H9 (cell line): ENCODE data around the gene ITGA11. TPM values are rescaled to one million over a fixed set of nuclear protein-coding genes. Genes with fewer than 3 reads are reported as not detected.

Experiments used
- DNase-seq: peaks from one replicate; pipeline ENCODE4 v3.0.0-alpha.2; 2017
- H2AFZ ChIP-seq: one replicate; pipeline ENCODE4 v1.6.1; 2013; ENCODE audit warnings: mild to moderate bottlenecking, low read length, control low read depth, moderate library complexity
- H2AK5ac ChIP-seq: 2 replicates; pipeline ENCODE4 v1.6.1; 2013; ENCODE audit warnings: low read length, control low read depth, mixed read lengths; ENCODE audit not compliant: insufficient read length
- H2BK120ac ChIP-seq: one replicate; pipeline ENCODE4 v1.6.1; 2013; ENCODE audit warnings: low read depth, mild to moderate bottlenecking, low read length, control low read depth, inconsistent platforms; ENCODE audit not compliant: poor library complexity, severe bottlenecking
- H2BK12ac ChIP-seq: 2 replicates; pipeline ENCODE4 v1.6.1; 2013; ENCODE audit warnings: low read length, control low read depth, mixed read lengths, low read depth; ENCODE audit not compliant: insufficient read length
- H2BK15ac ChIP-seq: 2 replicates; pipeline ENCODE4 v1.6.1; 2013; ENCODE audit warnings: low read depth, low read length, control low read depth
- H2BK20ac ChIP-seq: one replicate; pipeline ENCODE4 v1.6.1; 2013; ENCODE audit warnings: low read depth, mild to moderate bottlenecking, low read length, control low read depth, inconsistent platforms; ENCODE audit not compliant: poor library complexity, severe bottlenecking
- H2BK5ac ChIP-seq: 2 replicates; pipeline ENCODE4 v1.6.1; 2013; ENCODE audit warnings: low read length, control low read depth, mixed read lengths; ENCODE audit not compliant: insufficient read length
- H3K14ac ChIP-seq: 2 replicates; pipeline ENCODE4 v1.6.1; 2013; ENCODE audit warnings: low read length, control low read depth; ENCODE audit not compliant: insufficient read depth
- H3K18ac ChIP-seq: 2 replicates; pipeline ENCODE4 v1.6.1; 2013; ENCODE audit warnings: low read depth, mild to moderate bottlenecking, mixed read lengths, low read length, control low read depth; ENCODE audit not compliant: insufficient read length
- H3K23ac ChIP-seq: 2 replicates; pipeline ENCODE4 v1.6.1; 2013; ENCODE audit warnings: low read length, control low read depth, mixed read lengths, low read depth; ENCODE audit not compliant: insufficient read length
- H3K23me2 ChIP-seq: 2 replicates; pipeline ENCODE4 v1.6.1; 2013; ENCODE audit warnings: low read depth, mild to moderate bottlenecking, mixed read lengths, low read length, control low read depth; ENCODE audit not compliant: insufficient read length, poor library complexity, severe bottlenecking
- H3K27ac ChIP-seq: 2 replicates; pipeline ENCODE4 v1.5.1; 2013; ENCODE audit warnings: low read length, control low read depth, mixed read lengths, low read depth; ENCODE audit not compliant: insufficient read length
- H3K27me3 ChIP-seq: 2 replicates; pipeline ENCODE4 v1.6.1; 2013; ENCODE audit warnings: low read length, control low read depth, inconsistent platforms; ENCODE audit not compliant: insufficient read depth
- H3K4ac ChIP-seq: 2 replicates; pipeline ENCODE4 v1.6.1; 2013; ENCODE audit warnings: low read depth, mild to moderate bottlenecking, control low read depth, inconsistent platforms, low read length, moderate library complexity
- H3K4me1 ChIP-seq: 2 replicates; pipeline ENCODE4 v1.6.1; 2013; ENCODE audit warnings: low read length, control low read depth, inconsistent platforms; ENCODE audit not compliant: insufficient read depth
- H3K4me2 ChIP-seq: 2 replicates; pipeline ENCODE4 v1.6.1; 2013; ENCODE audit warnings: low read length, control low read depth, mixed read lengths; ENCODE audit not compliant: insufficient read length, insufficient read depth
- H3K56ac ChIP-seq: 2 replicates; pipeline ENCODE4 v1.6.1; 2013; ENCODE audit warnings: low read depth, mild to moderate bottlenecking, mixed read lengths, low read length, control low read depth; ENCODE audit not compliant: insufficient read length
- H3K79me1 ChIP-seq: 2 replicates; pipeline ENCODE4 v1.6.1; 2013; ENCODE audit warnings: low read depth, mild to moderate bottlenecking, moderate library complexity, low read length, control low read depth, inconsistent platforms; ENCODE audit not compliant: insufficient read depth, poor library complexity, severe bottlenecking
- H3K79me2 ChIP-seq: 2 replicates; pipeline ENCODE4 v1.6.1; 2013; ENCODE audit warnings: low read length, control low read depth, inconsistent platforms; ENCODE audit not compliant: insufficient read depth
- H3K9ac ChIP-seq: 2 replicates; pipeline ENCODE4 v1.6.1; 2013; ENCODE audit warnings: low read length, control low read depth, mixed read lengths; ENCODE audit not compliant: insufficient read length; ENCODE audit errors: extremely low read depth
- H3K9me3 ChIP-seq: one replicate; pipeline ENCODE4 v1.6.1; 2013; ENCODE audit warnings: low read depth, low read length, inconsistent platforms; ENCODE audit not compliant: control insufficient read depth
- H3T11ph ChIP-seq: one replicate; pipeline ENCODE4 v1.6.1; 2013; ENCODE audit warnings: mild to moderate bottlenecking, low read length, control low read depth, inconsistent platforms
- H4K20me1 ChIP-seq: one replicate; pipeline ENCODE4 v1.6.1; 2013; ENCODE audit not compliant: control insufficient read depth, insufficient read length, insufficient read depth
- H4K5ac ChIP-seq: 2 replicates; pipeline ENCODE4 v1.6.1; 2013; ENCODE audit warnings: low read depth, mild to moderate bottlenecking, mixed read lengths, low read length, control low read depth; ENCODE audit not compliant: insufficient read length
- H4K8ac ChIP-seq: replicated peaks from 2 replicates; pipeline ENCODE4 v1.6.1; 2013; ENCODE audit warnings: low read length, control low read depth, mixed read lengths, low read depth; ENCODE audit not compliant: insufficient read length
- H4K91ac ChIP-seq: 2 replicates; pipeline ENCODE4 v1.6.1; 2013; ENCODE audit warnings: low read depth, mild to moderate bottlenecking, moderate library complexity, mixed read lengths, low read length, control low read depth; ENCODE audit not compliant: insufficient read length
- H3K27ac Mint-ChIP-seq, 3 experiments: 2 replicates in 2 of 3; 3 replicates in 1 of 3; pipeline ENCODE4 v1.8.0; 2020 to 2021; ENCODE audit warnings: mixed read lengths in 3 of 3, mild to moderate bottlenecking in 1 of 3, moderate library complexity in 1 of 3
- H3K27me3 Mint-ChIP-seq: 2 replicates; pipeline ENCODE4 v1.8.0; 2021; ENCODE audit warnings: low read depth, mild to moderate bottlenecking, moderate library complexity, mixed read lengths
- H3K36me3 Mint-ChIP-seq, 3 experiments: 2 replicates in 2 of 3; 3 replicates in 1 of 3; pipeline ENCODE4 v1.8.0; 2020 to 2021; ENCODE audit warnings: low read depth in 3 of 3, mixed read lengths in 3 of 3; ENCODE audit not compliant: insufficient read depth in 1 of 3
- H3K4me1 Mint-ChIP-seq, 2 experiments: 2 replicates each; pipeline ENCODE4 v1.8.0; 2020; ENCODE audit warnings: mixed read lengths in 2 of 2
- H3K4me3 Mint-ChIP-seq, 2 experiments: 2 replicates in 1 of 2; 3 replicates in 1 of 2; pipeline ENCODE4 v1.8.0; 2020 to 2021; ENCODE audit warnings: mild to moderate bottlenecking in 2 of 2, mixed read lengths in 2 of 2, moderate library complexity in 1 of 2
- H3K9me3 Mint-ChIP-seq, 2 experiments: 2 replicates in 1 of 2; 3 replicates in 1 of 2; pipeline ENCODE4 v1.8.0; 2020; ENCODE audit warnings: mild to moderate bottlenecking in 2 of 2, mixed read lengths in 2 of 2, moderate library complexity in 1 of 2
- CTCF ChIP-seq: fragments of 200-600 bp; sonication (generic); conservative IDR thresholded peaks from 3 replicates; pipeline ENCODE4 v1.8.0; 2021; ENCODE audit warnings: antibody characterized with exemption, mild to moderate bottlenecking
- WGBS: extraction: QIAGEN DNeasy Blood & Tissue Kit; methylation state at CpG from one replicate; pipeline ENCODE4 v1.1.7; 2013; ENCODE audit warnings: missing lambda C conversion rate, low lambda C conversion rate, mixed read lengths; ENCODE audit not compliant: insufficient read length; ENCODE audit errors: extremely low coverage; 5-methylcytosine and 5-hydroxymethylcytosine counted together
- total RNA-seq: library from RNA; stranded (reverse); gene quantifications from 2 replicates; pipeline ENCODE4 v1.2.1, GENCODE V29; 2021

Gene ITGA11
- total RNA-seq, 1 experiment from 2014 or later, result 0.07 TPM

GRCh38 chr15:68276668-68277067 is 155.3 kb downstream of the ITGA11 start:
- no peak overlapping the region for H3K56ac ChIP-seq
- H3K9me3 ChIP-seq, result no peaks in the 10 kb centered on the region
- H4K8ac ChIP-seq, result no peak overlapping the region
- DNase-seq, result no peak
- H3K14ac ChIP-seq, result peak overlapping the region; percentile 57; the same call in 1 of the 2 replicates
- H3K18ac ChIP-seq, result peak overlapping the region; percentile 43
- Mint-ChIP-seq H3K36me3 (peaks cover 0 to 19% (median 0%) of the 10 kb centered on the region in 3 experiments; a peak in 3 of 7 replicates), H3K27ac (peak overlapping the region; percentile 98 to 99 (median 98); a peak in 6 of 7 replicates), H3K9me3 (no peaks in the 10 kb centered on the region), H3K27me3 (no peaks in the 10 kb centered on the region), H3K4me1 (peaks cover 50 to 64% of the 10 kb centered on the region in 2 experiments), H3K4me3 (peak overlapping the region; percentile 97 to 98)
- no peaks in the 10 kb centered on the region for H3K27me3 ChIP-seq
- H3K23ac ChIP-seq, result no peak overlapping the region
- H3K9ac ChIP-seq, result peak overlapping the region; percentile 61
- H3K23me2 ChIP-seq, result peaks cover 16% of the 10 kb centered on the region
- WGBS, result no CpG with 5 or more reads among the region's 3 CpGs
- H3K4me1 ChIP-seq, result peaks cover 7% of the 10 kb centered on the region; the same call in 1 of the 2 replicates
- H2BK12ac ChIP-seq, result no peak overlapping the region
- peaks cover 26% of the 10 kb centered on the region for H3K79me2 ChIP-seq
- no peak overlapping the region for H3K4ac ChIP-seq
- H2BK5ac ChIP-seq, result no peak overlapping the region
- no peak overlapping the region for H4K91ac ChIP-seq
- H2AFZ ChIP-seq, result no peak overlapping the region
- no peak overlapping the region for H3T11ph ChIP-seq
- no peaks in the 10 kb centered on the region for H4K20me1 ChIP-seq
- no peak overlapping the region for H2BK120ac ChIP-seq
- peak overlapping the region; percentile 86 for H3K27ac ChIP-seq
- no peak overlapping the region for H2BK20ac ChIP-seq
- H3K79me1 ChIP-seq, result no peaks in the 10 kb centered on the region
- no peak for TF ChIP-seq CTCF
- peak overlapping the region; percentile 61 for H3K4me2 ChIP-seq
- no peak overlapping the region for H2AK5ac ChIP-seq
- peak overlapping the region; percentile 13 for H4K5ac ChIP-seq
- H2BK15ac ChIP-seq, result no peak overlapping the region
